ENCODE measurements around the gene AMN. TPM values are rescaled to one million over a fixed set of nuclear protein-coding genes. Genes with fewer than 3 reads are reported as not detected.
"Not testable (repeated sequence)": the region's sequence is repeated elsewhere in the genome, so short reads cannot be mapped to it uniquely, and the experiment has no call there.

AMN gene
- total and polyA plus RNA-seq, 2 donors (not counting 1 experiment from before 2014, with no cell fraction given): 11.5 to 15.0 TPM

DNA sequence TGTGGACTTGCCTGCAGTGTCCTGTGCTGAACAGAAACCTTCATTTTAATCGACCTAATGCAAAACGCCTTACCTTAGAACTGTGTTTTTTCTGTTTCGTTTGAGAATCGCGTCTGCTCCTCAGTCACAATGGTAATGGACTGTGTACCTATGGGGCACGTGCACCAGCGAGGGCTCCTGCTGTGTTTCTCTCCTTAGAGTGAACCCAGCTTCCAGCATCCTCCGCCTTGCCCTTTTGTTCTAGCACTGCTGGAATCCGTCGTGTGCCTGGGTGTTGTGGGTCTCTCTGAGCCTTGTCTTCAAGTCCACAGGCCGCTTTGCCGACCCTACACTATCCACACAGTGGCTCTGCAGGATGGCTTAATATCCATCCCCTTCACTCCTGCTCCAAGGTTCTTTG lies 3.6 kb downstream of the AMN start:
- Mint-ChIP-seq H3K9me3 (ENCODE audit: insufficient read depth) (no peaks in the 10 kb centered on the region), H3K4me3 (no peak overlapping the region), H3K27me3 (peaks cover 14% of the 10 kb centered on the region), H3K27ac (peak overlapping the region; percentile 12), H3K4me1 (peaks cover 36% of the 10 kb centered on the region)
- Histone ChIP-seq H3K9ac (ENCODE audit: low read length) (no peak overlapping the region), H3K27me3 (replicated peaks in 1 of 4; ENCODE audit: control extremely low read depth in 1 of 4, control insufficient read depth in 3 of 4, insufficient read depth in 4 of 4, low read length in 3 of 4) (peaks cover 0 to 53% (median 18%) of the 10 kb centered on the region in 4 experiments), H3K4me2 (replicated peaks; ENCODE audit: low read depth, low read length, poor library complexity, severe bottlenecking) (no peak overlapping the region), H3K9me3 (ENCODE audit: control extremely low read depth in 1 of 3, control insufficient read depth in 2 of 3, insufficient read depth in 1 of 3, low read length in 2 of 3) (peaks cover 0 to 26% (median 0%) of the 10 kb centered on the region in 3 donors), H3K36me3 (replicated peaks in 1 of 2; ENCODE audit: control extremely low read depth in 1 of 2, control insufficient read depth in 1 of 2, extremely low read depth in 1 of 2, insufficient read depth in 2 of 2, low read length in 1 of 2) (no peaks in the 10 kb centered on the region), H3K27ac (ENCODE audit: low read length in 2 of 2) (no peak overlapping the region), H3K4me3 (ENCODE audit: control extremely low read depth in 1 of 5, extremely low read depth in 1 of 5, insufficient read depth in 1 of 5, low read depth in 2 of 5, low read length in 4 of 5) (no peak overlapping the region), H3K79me2 (ENCODE audit: control insufficient read depth, insufficient read depth, low read length) (no peaks in the 10 kb centered on the region), H3K4me1 (ENCODE audit: control insufficient read depth in 2 of 2, insufficient read depth in 2 of 2, low read length in 2 of 2) (peaks cover 53 to 56% of the 10 kb centered on the region in 2 donors), H2AFZ (ENCODE audit: insufficient read depth, low read depth, low read length, poor library complexity, severe bottlenecking) (no peak overlapping the region), H4K20me1 (ENCODE audit: control insufficient read depth, insufficient read depth, low read length, poor library complexity, severe bottlenecking) (peaks cover 14% of the 10 kb centered on the region)
- ATAC-seq (ENCODE audit: low read depth) (no peak), DNase-seq (no peak)
- intact Hi-C loops (cut with micrococcal nuclease): loop anchor here (10.0 kb wide), 1 partner anchor 129 kb away; the partner anchor contains the start of gene CDC42BPB
- WGBS (ENCODE audit: insufficient coverage): 67% methylated on average over 8 of the region's 12 CpGs
- ChIA-PET CTCF (no interaction called here), POLR2A (no interaction called here)
- TF ChIP-seq EZH2 (IDR thresholded peaks at IDR 0.05; ENCODE audit: borderline replicate concordance, insufficient read depth, low read depth, low read length, poor library complexity, severe bottlenecking): no peak
- TF ChIP-seq, protein P1, sequence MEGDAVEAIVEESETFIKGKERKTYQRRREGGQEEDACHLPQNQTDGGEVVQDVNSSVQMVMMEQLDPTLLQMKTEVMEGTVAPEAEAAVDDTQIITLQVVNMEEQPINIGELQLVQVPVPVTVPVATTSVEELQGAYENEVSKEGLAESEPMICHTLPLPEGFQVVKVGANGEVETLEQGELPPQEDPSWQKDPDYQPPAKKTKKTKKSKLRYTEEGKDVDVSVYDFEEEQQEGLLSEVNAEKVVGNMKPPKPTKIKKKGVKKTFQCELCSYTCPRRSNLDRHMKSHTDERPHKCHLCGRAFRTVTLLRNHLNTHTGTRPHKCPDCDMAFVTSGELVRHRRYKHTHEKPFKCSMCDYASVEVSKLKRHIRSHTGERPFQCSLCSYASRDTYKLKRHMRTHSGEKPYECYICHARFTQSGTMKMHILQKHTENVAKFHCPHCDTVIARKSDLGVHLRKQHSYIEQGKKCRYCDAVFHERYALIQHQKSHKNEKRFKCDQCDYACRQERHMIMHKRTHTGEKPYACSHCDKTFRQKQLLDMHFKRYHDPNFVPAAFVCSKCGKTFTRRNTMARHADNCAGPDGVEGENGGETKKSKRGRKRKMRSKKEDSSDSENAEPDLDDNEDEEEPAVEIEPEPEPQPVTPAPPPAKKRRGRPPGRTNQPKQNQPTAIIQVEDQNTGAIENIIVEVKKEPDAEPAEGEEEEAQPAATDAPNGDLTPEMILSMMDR (IDR thresholded peaks at IDR 0.05): no peak

DNA sequence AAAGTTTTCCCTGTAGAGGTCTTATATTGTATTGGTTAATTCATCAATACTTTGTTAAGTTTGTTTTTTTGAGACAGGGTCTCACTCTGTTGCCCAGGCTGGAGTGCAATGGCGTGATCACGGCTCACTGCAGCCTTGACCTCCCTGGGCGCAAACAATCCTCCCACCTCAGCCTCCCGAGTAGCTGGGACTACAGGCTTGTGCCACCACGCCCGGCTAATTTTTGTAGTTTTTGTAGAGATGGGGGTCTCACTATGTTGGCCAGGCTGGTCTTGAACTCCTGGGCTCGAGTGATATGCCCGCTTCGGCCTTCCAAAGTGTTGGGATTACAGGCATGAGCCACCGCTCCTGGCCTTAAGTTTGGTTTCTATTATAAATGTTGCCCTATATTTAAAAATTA lies 4.4 kb downstream of the AMN start:
- ATAC-seq (ENCODE audit: low read depth); DNase-seq; H3K79me2 ChIP-seq (ENCODE audit: control insufficient read depth, insufficient read depth, low read length); H3K36me3 ChIP-seq (replicated peaks in 1 of 2; ENCODE audit: control extremely low read depth in 1 of 2, control insufficient read depth in 1 of 2, extremely low read depth in 1 of 2, insufficient read depth in 2 of 2, low read length in 1 of 2); H3K27ac ChIP-seq (ENCODE audit: low read length in 2 of 2); H3K9ac ChIP-seq (ENCODE audit: low read length); H3K4me3 Mint-ChIP-seq; H3K9me3 Mint-ChIP-seq (ENCODE audit: insufficient read depth); POLR2A ChIA-PET; H3K4me3 ChIP-seq (ENCODE audit: control extremely low read depth in 1 of 5, extremely low read depth in 1 of 5, insufficient read depth in 1 of 5, low read depth in 2 of 5, low read length in 4 of 5); H3K27ac Mint-ChIP-seq; H3K4me2 ChIP-seq (replicated peaks; ENCODE audit: low read depth, low read length, poor library complexity, severe bottlenecking); H2AFZ ChIP-seq (ENCODE audit: insufficient read depth, low read depth, low read length, poor library complexity, severe bottlenecking): not testable (repeated sequence)
- H4K20me1 ChIP-seq (ENCODE audit: control insufficient read depth, insufficient read depth, low read length, poor library complexity, severe bottlenecking): peaks cover 19% of the 10 kb centered on the region
- peaks cover 53 to 56% of the 10 kb centered on the region in 2 donors for H3K4me1 ChIP-seq (ENCODE audit: control insufficient read depth in 2 of 2, insufficient read depth in 2 of 2, low read length in 2 of 2)
- peaks cover 0 to 24% (median 0%) of the 10 kb centered on the region in 3 donors for H3K9me3 ChIP-seq (ENCODE audit: control extremely low read depth in 1 of 3, control insufficient read depth in 2 of 3, insufficient read depth in 1 of 3, low read length in 2 of 3)
- peaks cover 0 to 58% (median 18%) of the 10 kb centered on the region in 4 experiments for H3K27me3 ChIP-seq (replicated peaks in 1 of 4; ENCODE audit: control extremely low read depth in 1 of 4, control insufficient read depth in 3 of 4, insufficient read depth in 4 of 4, low read length in 3 of 4)
- WGBS (ENCODE audit: insufficient coverage): 100% methylated on average over 2 of the region's 10 CpGs
- CTCF ChIA-PET: interaction anchor here (2.3 kb wide), 1 partner anchor 232 kb away, joined by 12 read pairs; no protein-coding TSS in a partner anchor
- H3K27me3 Mint-ChIP-seq: peaks cover 14% of the 10 kb centered on the region
- intact Hi-C loops (cut with micrococcal nuclease): loop anchor here (10.0 kb wide), 1 partner anchor 128 kb away; the partner anchor contains the start of gene CDC42BPB
- peaks cover 40% of the 10 kb centered on the region for H3K4me1 Mint-ChIP-seq
